HepG2 (cell line): ENCODE data around the gene EXTL2. TPM values are rescaled to one million over a fixed set of nuclear protein-coding genes. Genes with fewer than 3 reads are reported as not detected.

Source experiments
- ATAC-seq: fragments of 200-7000 bp; cut with Tn5 transposase; 3 replicates; pipeline ENCODE4 v1.9.1; 2020; ENCODE audit warnings: mild to moderate bottlenecking, moderate library complexity
- BruUV-seq: library from RNA; stranded (reverse); fragments of 400-500 nt; replicated peaks from 2 replicates; lab custom pipeline; 2021; lab: Mats Ljungman, UMichigan
- CTCF ChIA-PET: fragments of 300-600 bp; formaldehyde crosslinking; extraction: SDS; loops from one replicate; lab custom pipeline; 2021; ENCODE audit warnings: low total read pairs, inconsistent platforms, low intra/inter-chr PET ratio; lab: Yijun Ruan, JAX
- POLR2A ChIA-PET: fragments of 350-600 bp; sonication (Branson Sonifier 250); formaldehyde crosslinking; loops from one replicate; lab custom pipeline; 2020; ENCODE audit warnings: antibody characterized with exemption, inconsistent platforms; lab: Yijun Ruan, JAX
- DNase-seq: peaks from one replicate; pipeline ENCODE4 v3.0.0-alpha.2; 2015; ENCODE audit warnings: low spot score
- FAIRE-seq: peaks from 3 replicates; lab custom pipeline; 2011; peaks lifted over from hg19 to GRCh38; lab: Jason Lieb, UNC
- H2AFZ ChIP-seq: one replicate; pipeline ENCODE4 v1.6.1; 2011; ENCODE audit warnings: low read length, inconsistent platforms
- H3K27ac ChIP-seq: fragments of 300-600 bp; 3 replicates; pipeline ENCODE4 v1.8.0; 2011; ENCODE audit warnings: mixed run types, mild to moderate bottlenecking, mixed read lengths, low read length, inconsistent platforms; ENCODE audit not compliant: insufficient read depth; ENCODE audit errors: extremely low read length
- H3K27me3 ChIP-seq, 2 experiments: fragments of 200-600 bp in 1 of 2; 2 replicates in 1 of 2; 3 replicates in 1 of 2; pipeline versions ENCODE4 v1.6.0 to v1.8.0; 2011; ENCODE audit warnings: low read length in 2 of 2, mild to moderate bottlenecking in 2 of 2, moderate library complexity in 2 of 2, inconsistent platforms in 1 of 2; ENCODE audit not compliant: insufficient read depth in 2 of 2, control insufficient read depth in 1 of 2
- H3K36me3 ChIP-seq, 2 experiments: fragments of 200-600 bp in 1 of 2; replicated peaks in 1 of 2; 2 replicates in 1 of 2; 3 replicates in 1 of 2; pipeline versions ENCODE4 v1.5.1 to v1.8.0; 2011; ENCODE audit warnings: low read length in 2 of 2, inconsistent platforms in 1 of 2; ENCODE audit not compliant: insufficient read depth in 2 of 2, control insufficient read depth in 1 of 2
- H3K4me1 ChIP-seq: 2 replicates; pipeline ENCODE4 v1.5.1; 2012; ENCODE audit warnings: low read length, inconsistent platforms; ENCODE audit not compliant: insufficient read depth
- H3K4me2 ChIP-seq: 2 replicates; pipeline ENCODE4 v1.6.0; 2011; ENCODE audit warnings: low read depth, low read length, inconsistent platforms
- H3K4me3 ChIP-seq, 3 experiments: fragments of 200-600 bp in 1 of 3; sonication (generic), shearing (Covaris generic) in 1 of 3; replicated peaks in 1 of 3; 2 replicates each; pipeline ENCODE4 v1.5.1; 2011 to 2016; ENCODE audit warnings: low read length in 3 of 3, inconsistent platforms in 2 of 3, low read depth in 2 of 3, mild to moderate bottlenecking in 2 of 3, control low read depth in 1 of 3, mixed read lengths in 1 of 3; ENCODE audit not compliant: insufficient read depth in 1 of 3
- H3K79me2 ChIP-seq: one replicate; pipeline ENCODE4 v1.6.1; 2011; ENCODE audit warnings: low read length, inconsistent platforms; ENCODE audit not compliant: insufficient read depth
- H3K9ac ChIP-seq: 2 replicates; pipeline ENCODE4 v1.6.0; 2011; ENCODE audit warnings: mild to moderate bottlenecking, low read depth, low read length, inconsistent platforms; ENCODE audit not compliant: insufficient read depth
- H3K9me3 ChIP-seq: 2 replicates; pipeline ENCODE4 v1.5.1; 2012; ENCODE audit warnings: mild to moderate bottlenecking, low read length
- H4K20me1 ChIP-seq: 2 replicates; pipeline ENCODE4 v1.6.0; 2011; ENCODE audit warnings: inconsistent platforms, mild to moderate bottlenecking, low read length, moderate library complexity; ENCODE audit not compliant: insufficient read depth
- MTF2 ChIP-seq: sonication (generic); formaldehyde crosslinking; IDR thresholded peaks from 2 replicates; pipeline ENCODE4 v1.5.0; 2020; ENCODE audit warnings: missing genetic modification reagents, borderline replicate concordance
- RAD21 ChIP-seq: fragments of 450-650 bp; formaldehyde crosslinking; IDR thresholded peaks from 2 replicates; pipeline ENCODE4 v1.5.0; 2020; ENCODE audit warnings: mild to moderate bottlenecking
- RBFOX2 ChIP-seq: fragments of 200-400 bp; formaldehyde crosslinking; IDR thresholded peaks from 2 replicates; pipeline ENCODE4 v1.6.1; 2017; ENCODE audit warnings: low read depth, mild to moderate bottlenecking, low read length
- RFX1 ChIP-seq: fragments of 450-650 bp; IDR thresholded peaks from 2 replicates; pipeline ENCODE4 v1.6.1; 2017
- SMC3 ChIP-seq: IDR thresholded peaks from 2 replicates; pipeline ENCODE4 v1.6.1; 2011; ENCODE audit warnings: low read length, improper control_type of control experiment
- STAG1 ChIP-seq: sonication (generic); formaldehyde crosslinking; IDR thresholded peaks from 2 replicates; pipeline ENCODE4 v1.4.0; 2020; ENCODE audit warnings: missing genetic modification reagents
- STAT5B ChIP-seq: sonication (generic); formaldehyde crosslinking; IDR thresholded peaks from 2 replicates; pipeline ENCODE4 v1.4.0; 2020; ENCODE audit warnings: missing genetic modification reagents
- ZMYM3 ChIP-seq: sonication (generic); formaldehyde crosslinking; IDR thresholded peaks from 2 replicates; pipeline ENCODE4 v1.5.1; 2020; ENCODE audit warnings: mild to moderate bottlenecking, missing genetic modification reagents
- WGBS: methylation state at CpG from one replicate; pipeline ENCODE4 v1.1.6; 2017; ENCODE audit warnings: low lambda C conversion rate; 5-methylcytosine and 5-hydroxymethylcytosine counted together
- in situ Hi-C: cut with HindIII; loops from 2 replicates; pipeline ENCODE4 v1.10.0; 2017; ENCODE audit warnings: low pct_unique_long_range_greater_than_20kb; ENCODE audit not compliant: extremely low pct_ligation_motif_present
- intact Hi-C: fragments of 100-400 bp; cut with micrococcal nuclease; formaldehyde crosslinking; loops from one replicate; pipeline ENCODE4 v1.10.0; 2022; ENCODE audit not compliant: unreplicated experiment
- polyA plus RNA-seq, 8 experiments: library from polyadenylated mRNA; depleted of rRNA in 3 of 8; stranded (reverse) in 7 of 8; unstranded in 1 of 8; fragments of >200 nt; fragmentation: Illumina TruSeq in 4 of 8; extraction: Trizol in 4 of 8; gene quantifications; 2 replicates each; pipeline versions ENCODE4 v1.2.1 to v1.2.3, GENCODE V29; 2011 to 2016; ENCODE audit warnings: low read depth in 4 of 8, missing spikeins in 1 of 8, mixed read lengths in 1 of 8; ENCODE audit not compliant: insufficient read depth in 1 of 8
- total RNA-seq, 5 experiments: library from RNA; depleted of rRNA; stranded (reverse); fragments of >200 nt; fragmentation: Illumina TruSeq; extraction: Trizol; gene quantifications; 2 replicates each; pipeline ENCODE4 v1.2.3, GENCODE V29; 2016; ENCODE audit warnings: low read depth in 1 of 5
- TF ChIP-seq, protein P1 (sequence below): sonication (generic); formaldehyde crosslinking; IDR thresholded peaks from 2 replicates; pipeline ENCODE4 v1.8.1; 2023; ENCODE audit warnings: mild to moderate bottlenecking, missing genetic modification reagents
- TF ChIP-seq, protein P2 (sequence below): sonication (generic); formaldehyde crosslinking; IDR thresholded peaks from 2 replicates; pipeline ENCODE4 v1.5.0; 2020; ENCODE audit warnings: mild to moderate bottlenecking, missing genetic modification reagents, moderate library complexity
- TF ChIP-seq, protein P3 (sequence below): sonication (generic); formaldehyde crosslinking; IDR thresholded peaks from 2 replicates; pipeline ENCODE4 v1.4.0; 2020; ENCODE audit warnings: missing genetic modification reagents, borderline replicate concordance

The EXTL2 gene
- total and polyA plus RNA-seq, 2 of the 13 experiments (the other 11 are each of a cell fraction or from before 2014, with no cell fraction given): 22.0 to 23.5 TPM

DNA sequence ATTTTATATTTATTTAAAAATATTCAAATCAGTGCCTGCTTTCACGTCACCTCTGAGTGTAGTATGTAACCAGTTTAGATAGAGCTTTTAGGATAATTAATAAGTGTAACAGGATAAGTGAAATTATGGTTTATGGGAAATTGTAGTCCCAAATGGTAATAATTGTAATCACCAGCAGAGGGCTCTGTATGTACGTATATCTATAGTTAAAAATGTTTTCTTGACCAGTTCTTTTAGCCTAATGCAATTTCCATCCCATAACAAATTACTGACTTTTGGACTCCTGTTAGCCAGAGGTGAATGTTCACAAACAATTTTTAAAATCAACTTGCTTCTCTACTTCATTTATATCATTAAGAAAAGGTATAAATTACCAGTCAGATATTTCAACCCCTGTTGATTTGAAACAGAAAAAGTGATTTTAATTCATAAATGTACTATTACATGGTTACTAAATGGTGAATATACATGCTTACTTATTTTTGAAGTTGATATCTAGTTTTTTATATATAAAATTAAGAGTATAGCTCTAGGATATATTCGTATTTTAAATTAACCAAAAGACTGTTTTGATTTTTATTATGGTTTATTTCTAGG lies 26.6 kb upstream of the EXTL2 start:
- Histone ChIP-seq H3K36me3 (peaks cover 1 to 48% of the 10 kb centered on the region in 2 experiments; a peak in 4 of 5 replicates), H4K20me1 (no peaks in the 10 kb centered on the region), H3K4me2 (no peak overlapping the region)
- intact Hi-C loops: loop anchor here (1.0 kb wide), 3 partner anchors 317 to 436 kb away; no protein-coding TSS in a partner anchor
- CTCF ChIA-PET: interaction anchor here (1.0 to 2.5 kb wide), 5 partner anchors 317 to 437 kb away, joined by 3 to 12 read pairs (median 5); partner anchors contain the start of gene S1PR1
- BruUV-seq: no TSS peak
- FAIRE-seq: peak; percentile 23
- POLR2A ChIA-PET: no interaction called here
- TF ChIP-seq, protein P1, sequence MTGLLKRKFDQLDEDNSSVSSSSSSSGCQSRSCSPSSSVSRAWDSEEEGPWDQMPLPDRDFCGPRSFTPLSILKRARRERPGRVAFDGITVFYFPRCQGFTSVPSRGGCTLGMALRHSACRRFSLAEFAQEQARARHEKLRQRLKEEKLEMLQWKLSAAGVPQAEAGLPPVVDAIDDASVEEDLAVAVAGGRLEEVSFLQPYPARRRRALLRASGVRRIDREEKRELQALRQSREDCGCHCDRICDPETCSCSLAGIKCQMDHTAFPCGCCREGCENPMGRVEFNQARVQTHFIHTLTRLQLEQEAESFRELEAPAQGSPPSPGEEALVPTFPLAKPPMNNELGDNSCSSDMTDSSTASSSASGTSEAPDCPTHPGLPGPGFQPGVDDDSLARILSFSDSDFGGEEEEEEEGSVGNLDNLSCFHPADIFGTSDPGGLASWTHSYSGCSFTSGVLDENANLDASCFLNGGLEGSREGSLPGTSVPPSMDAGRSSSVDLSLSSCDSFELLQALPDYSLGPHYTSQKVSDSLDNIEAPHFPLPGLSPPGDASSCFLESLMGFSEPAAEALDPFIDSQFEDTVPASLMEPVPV (CRISPR knock-in tag): no peak
- TF ChIP-seq, protein P2, sequence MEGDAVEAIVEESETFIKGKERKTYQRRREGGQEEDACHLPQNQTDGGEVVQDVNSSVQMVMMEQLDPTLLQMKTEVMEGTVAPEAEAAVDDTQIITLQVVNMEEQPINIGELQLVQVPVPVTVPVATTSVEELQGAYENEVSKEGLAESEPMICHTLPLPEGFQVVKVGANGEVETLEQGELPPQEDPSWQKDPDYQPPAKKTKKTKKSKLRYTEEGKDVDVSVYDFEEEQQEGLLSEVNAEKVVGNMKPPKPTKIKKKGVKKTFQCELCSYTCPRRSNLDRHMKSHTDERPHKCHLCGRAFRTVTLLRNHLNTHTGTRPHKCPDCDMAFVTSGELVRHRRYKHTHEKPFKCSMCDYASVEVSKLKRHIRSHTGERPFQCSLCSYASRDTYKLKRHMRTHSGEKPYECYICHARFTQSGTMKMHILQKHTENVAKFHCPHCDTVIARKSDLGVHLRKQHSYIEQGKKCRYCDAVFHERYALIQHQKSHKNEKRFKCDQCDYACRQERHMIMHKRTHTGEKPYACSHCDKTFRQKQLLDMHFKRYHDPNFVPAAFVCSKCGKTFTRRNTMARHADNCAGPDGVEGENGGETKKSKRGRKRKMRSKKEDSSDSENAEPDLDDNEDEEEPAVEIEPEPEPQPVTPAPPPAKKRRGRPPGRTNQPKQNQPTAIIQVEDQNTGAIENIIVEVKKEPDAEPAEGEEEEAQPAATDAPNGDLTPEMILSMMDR (CRISPR knock-in tag): peak; percentile 58
- TF ChIP-seq RBFOX2 (no peak), SMC3 (peak; percentile 67), RFX1 (no peak), STAT5B (CRISPR knock-in tag) (no peak), RAD21 (CRISPR knock-in tag) (peak; percentile 16; the same call in 1 of the 2 replicates), ZMYM3 (no peak), MTF2 (CRISPR knock-in tag) (no peak), STAG1 (CRISPR knock-in tag) (peak; percentile 73)
- TF ChIP-seq, protein P3, sequence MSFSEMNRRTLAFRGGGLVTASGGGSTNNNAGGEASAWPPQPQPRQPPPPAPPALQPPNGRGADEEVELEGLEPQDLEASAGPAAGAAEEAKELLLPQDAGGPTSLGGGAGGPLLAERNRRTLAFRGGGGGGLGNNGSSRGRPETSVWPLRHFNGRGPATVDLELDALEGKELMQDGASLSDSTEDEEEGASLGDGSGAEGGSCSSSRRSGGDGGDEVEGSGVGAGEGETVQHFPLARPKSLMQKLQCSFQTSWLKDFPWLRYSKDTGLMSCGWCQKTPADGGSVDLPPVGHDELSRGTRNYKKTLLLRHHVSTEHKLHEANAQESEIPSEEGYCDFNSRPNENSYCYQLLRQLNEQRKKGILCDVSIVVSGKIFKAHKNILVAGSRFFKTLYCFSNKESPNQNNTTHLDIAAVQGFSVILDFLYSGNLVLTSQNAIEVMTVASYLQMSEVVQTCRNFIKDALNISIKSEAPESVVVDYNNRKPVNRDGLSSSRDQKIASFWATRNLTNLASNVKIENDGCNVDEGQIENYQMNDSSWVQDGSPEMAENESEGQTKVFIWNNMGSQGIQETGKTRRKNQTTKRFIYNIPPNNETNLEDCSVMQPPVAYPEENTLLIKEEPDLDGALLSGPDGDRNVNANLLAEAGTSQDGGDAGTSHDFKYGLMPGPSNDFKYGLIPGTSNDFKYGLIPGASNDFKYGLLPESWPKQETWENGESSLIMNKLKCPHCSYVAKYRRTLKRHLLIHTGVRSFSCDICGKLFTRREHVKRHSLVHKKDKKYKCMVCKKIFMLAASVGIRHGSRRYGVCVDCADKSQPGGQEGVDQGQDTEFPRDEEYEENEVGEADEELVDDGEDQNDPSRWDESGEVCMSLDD (CRISPR knock-in tag): no peak
- TF ChIP-seq, all 625 proteins: peak for 4
- Histone ChIP-seq H3K79me2 (no peaks in the 10 kb centered on the region), H3K4me3 (no peak overlapping the region), H3K27ac (no peak overlapping the region), H3K9me3 (no peaks in the 10 kb centered on the region), H3K27me3 (no peaks in the 10 kb centered on the region), H3K9ac (no peak overlapping the region), H3K4me1 (peaks cover 8% of the 10 kb centered on the region), H2AFZ (no peak overlapping the region)
- DNase-seq (peak; percentile 35), ATAC-seq (no peak)
- WGBS: 53% methylated on average over 3 of the region's 3 CpGs
- in situ Hi-C loops: no loop called here
